ENCODE measurements around the gene PPP1R13B. TPM values are rescaled to one million over a fixed set of nuclear protein-coding genes. Genes with fewer than 3 reads are reported as not detected.

Gene PPP1R13B
- total RNA-seq, 1 donor from 2014 or later, result 63.9 TPM

- DNase-seq (ENCODE audit: low spot score), result no peak
- H3K27me3 Mint-ChIP-seq (ENCODE audit: unreplicated experiment), result peaks cover 44% of the 10 kb centered on the region
- peak overlapping the region; percentile 38 for H3K27ac Mint-ChIP-seq (ENCODE audit: unreplicated experiment)
- TF ChIP-seq CTCF (IDR thresholded peaks at IDR 0.05; ENCODE audit: unreplicated experiment), result no peak
- H3K36me3 Mint-ChIP-seq (ENCODE audit: low read depth, unreplicated experiment), result peaks cover 30% of the 10 kb centered on the region
- no peaks in the 10 kb centered on the region for H3K9me3 Mint-ChIP-seq (ENCODE audit: unreplicated experiment)
- H3K4me1 Mint-ChIP-seq (ENCODE audit: unreplicated experiment), result peaks cover 44% of the 10 kb centered on the region
- no peak overlapping the region for H3K4me3 Mint-ChIP-seq (ENCODE audit: unreplicated experiment)
These were observed 140.6 kb downstream of the PPP1R13B start for GRCh38 chr14:103706551-103707328.

- Mint-ChIP-seq H3K27me3 (ENCODE audit: unreplicated experiment) (peaks cover 39% of the 10 kb centered on the region), H3K4me1 (ENCODE audit: unreplicated experiment) (peaks cover 34% of the 10 kb centered on the region), H3K36me3 (ENCODE audit: low read depth, unreplicated experiment) (peaks cover 30% of the 10 kb centered on the region), H3K9me3 (ENCODE audit: unreplicated experiment) (no peaks in the 10 kb centered on the region), H3K27ac (ENCODE audit: unreplicated experiment) (peak overlapping the region; percentile 95), H3K4me3 (ENCODE audit: unreplicated experiment) (no peak overlapping the region)
- TF ChIP-seq CTCF (IDR thresholded peaks at IDR 0.05; ENCODE audit: unreplicated experiment), result no peak
- no peak for DNase-seq (ENCODE audit: low spot score)
These were observed 141.7 kb downstream of the PPP1R13B start for GRCh38 chr14:103705504-103706284.

GRCh38 chr14:103705118-103705503 is 142.3 kb downstream of the PPP1R13B start:
- Mint-ChIP-seq H3K36me3 (ENCODE audit: low read depth, unreplicated experiment) (peaks cover 30% of the 10 kb centered on the region), H3K4me3 (ENCODE audit: unreplicated experiment) (peak overlapping the region; percentile 47), H3K4me1 (ENCODE audit: unreplicated experiment) (peaks cover 32% of the 10 kb centered on the region), H3K27ac (ENCODE audit: unreplicated experiment) (peak overlapping the region; percentile 95), H3K27me3 (ENCODE audit: unreplicated experiment) (peaks cover 42% of the 10 kb centered on the region), H3K9me3 (ENCODE audit: unreplicated experiment) (no peaks in the 10 kb centered on the region)
- no peak for TF ChIP-seq CTCF (IDR thresholded peaks at IDR 0.05; ENCODE audit: unreplicated experiment)
- no peak for DNase-seq (ENCODE audit: low spot score)

GRCh38 chr14:103704708-103705107 is 142.7 kb downstream of the PPP1R13B start:
- H3K4me1 Mint-ChIP-seq (ENCODE audit: unreplicated experiment), result peaks cover 32% of the 10 kb centered on the region
- H3K9me3 Mint-ChIP-seq (ENCODE audit: unreplicated experiment), result no peaks in the 10 kb centered on the region
- H3K4me3 Mint-ChIP-seq (ENCODE audit: unreplicated experiment), result peak overlapping the region; percentile 47
- no peak for DNase-seq (ENCODE audit: low spot score)
- no peak for TF ChIP-seq CTCF (IDR thresholded peaks at IDR 0.05; ENCODE audit: unreplicated experiment)
- peaks cover 44% of the 10 kb centered on the region for H3K27me3 Mint-ChIP-seq (ENCODE audit: unreplicated experiment)
- H3K36me3 Mint-ChIP-seq (ENCODE audit: low read depth, unreplicated experiment), result peaks cover 33% of the 10 kb centered on the region
- peak overlapping the region; percentile 95 for H3K27ac Mint-ChIP-seq (ENCODE audit: unreplicated experiment)

Data from endothelial cell (in vitro differentiated cells).